D721Med (cell line): ENCODE data around the gene CAPN13.

Experiments
- DNase-seq: peaks from one replicate; pipeline ENCODE4 v3.0.0; 2011; ENCODE audit warnings: low spot score; ENCODE audit not compliant: insufficient read length
- FAIRE-seq: peaks from 2 replicates; lab custom pipeline; 2011; peaks lifted over from hg19 to GRCh38; lab: Jason Lieb, UNC
- TF ChIP-seq, protein P1 (sequence below): IDR thresholded peaks from 2 replicates; pipeline ENCODE4 v1.5.1; 2012; ENCODE audit warnings: mild to moderate bottlenecking, control low read depth; ENCODE audit not compliant: insufficient read depth; ENCODE audit errors: missing control alignments

Gene CAPN13

DNA sequence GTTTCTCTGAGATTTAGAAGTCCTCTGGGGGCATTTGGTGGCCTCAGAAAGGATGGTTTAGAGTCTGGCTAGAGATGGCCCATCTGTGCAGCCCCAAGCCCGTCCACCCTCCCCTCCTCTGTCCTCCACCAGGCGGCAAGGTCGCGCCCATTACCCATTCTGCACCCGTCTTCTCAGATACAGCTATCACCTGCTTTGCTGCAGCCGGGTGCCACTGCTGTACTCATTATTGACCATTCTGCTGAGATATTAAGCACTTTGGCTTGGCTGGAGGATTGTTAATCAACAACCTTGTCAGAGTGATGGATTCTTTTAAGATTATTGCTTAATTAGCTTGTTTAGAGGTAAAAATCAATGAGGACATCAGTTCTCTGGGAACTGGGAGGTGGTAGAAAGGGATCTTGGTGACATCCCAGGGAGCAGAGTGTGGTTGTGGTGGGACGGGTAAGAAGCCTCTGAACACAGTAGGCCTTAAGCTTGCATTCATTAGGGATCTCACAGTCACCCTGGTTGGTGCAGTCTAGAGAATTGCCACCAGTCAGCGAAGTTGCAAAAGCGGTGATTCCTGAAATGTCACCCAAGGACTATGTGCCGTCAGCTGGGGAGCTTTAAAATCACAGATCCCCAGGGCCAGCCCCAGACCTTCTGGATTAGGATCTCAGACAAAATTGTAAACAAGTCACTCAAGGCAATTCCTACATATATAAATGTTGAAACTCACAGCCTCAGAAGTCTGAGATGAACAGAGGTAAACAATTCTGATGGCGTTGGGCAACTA lies 90.9 kb downstream of the CAPN13 start:
- TF ChIP-seq, protein P1, sequence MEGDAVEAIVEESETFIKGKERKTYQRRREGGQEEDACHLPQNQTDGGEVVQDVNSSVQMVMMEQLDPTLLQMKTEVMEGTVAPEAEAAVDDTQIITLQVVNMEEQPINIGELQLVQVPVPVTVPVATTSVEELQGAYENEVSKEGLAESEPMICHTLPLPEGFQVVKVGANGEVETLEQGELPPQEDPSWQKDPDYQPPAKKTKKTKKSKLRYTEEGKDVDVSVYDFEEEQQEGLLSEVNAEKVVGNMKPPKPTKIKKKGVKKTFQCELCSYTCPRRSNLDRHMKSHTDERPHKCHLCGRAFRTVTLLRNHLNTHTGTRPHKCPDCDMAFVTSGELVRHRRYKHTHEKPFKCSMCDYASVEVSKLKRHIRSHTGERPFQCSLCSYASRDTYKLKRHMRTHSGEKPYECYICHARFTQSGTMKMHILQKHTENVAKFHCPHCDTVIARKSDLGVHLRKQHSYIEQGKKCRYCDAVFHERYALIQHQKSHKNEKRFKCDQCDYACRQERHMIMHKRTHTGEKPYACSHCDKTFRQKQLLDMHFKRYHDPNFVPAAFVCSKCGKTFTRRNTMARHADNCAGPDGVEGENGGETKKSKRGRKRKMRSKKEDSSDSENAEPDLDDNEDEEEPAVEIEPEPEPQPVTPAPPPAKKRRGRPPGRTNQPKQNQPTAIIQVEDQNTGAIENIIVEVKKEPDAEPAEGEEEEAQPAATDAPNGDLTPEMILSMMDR = no peak
- no peak for FAIRE-seq
- no peak for DNase-seq

DNA sequence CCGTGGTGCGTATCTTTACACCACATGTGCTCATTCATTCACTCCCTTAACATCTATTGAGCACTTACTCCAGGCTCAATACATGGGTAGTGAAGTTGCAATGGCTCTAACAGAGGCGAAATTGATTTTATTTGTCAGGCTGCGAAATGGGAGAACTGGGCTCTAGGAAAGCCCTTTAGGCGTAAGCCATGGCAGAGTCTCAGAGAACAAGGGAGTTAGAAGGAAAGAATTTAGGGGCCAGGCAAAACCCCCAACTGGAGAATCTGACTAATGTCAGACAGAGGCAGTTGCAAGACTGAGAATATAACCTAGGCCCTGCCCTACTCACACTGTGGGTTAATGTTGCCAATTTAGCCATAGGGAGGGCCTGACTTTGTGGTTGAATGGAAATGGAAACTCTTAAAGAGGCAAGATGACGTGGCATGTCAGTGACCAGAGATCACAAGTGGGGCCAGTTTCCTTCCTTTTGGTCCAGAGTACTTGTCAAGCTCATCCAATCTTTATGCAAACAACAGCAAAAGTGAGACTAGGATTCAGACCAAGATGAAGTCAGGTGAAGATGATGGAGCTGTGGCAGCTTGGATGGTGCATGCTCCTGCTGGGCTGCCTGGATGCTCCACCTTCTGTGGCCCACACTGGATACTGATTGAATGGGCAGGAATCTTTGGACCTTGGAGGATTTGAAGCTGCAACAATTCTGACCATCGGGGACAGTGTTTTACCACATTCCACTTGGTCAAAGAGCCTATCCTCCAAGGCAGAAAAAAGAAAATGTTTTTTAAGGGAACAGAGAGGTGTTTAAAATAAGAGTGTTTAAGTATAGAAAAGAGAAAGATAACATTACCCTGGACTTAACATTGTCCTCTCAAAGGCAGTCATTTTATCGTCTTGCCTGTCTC lies 92.2 kb downstream of the CAPN13 start:
- FAIRE-seq = no peak
- TF ChIP-seq, protein P1 = no peak
- no peak for DNase-seq

DNA sequence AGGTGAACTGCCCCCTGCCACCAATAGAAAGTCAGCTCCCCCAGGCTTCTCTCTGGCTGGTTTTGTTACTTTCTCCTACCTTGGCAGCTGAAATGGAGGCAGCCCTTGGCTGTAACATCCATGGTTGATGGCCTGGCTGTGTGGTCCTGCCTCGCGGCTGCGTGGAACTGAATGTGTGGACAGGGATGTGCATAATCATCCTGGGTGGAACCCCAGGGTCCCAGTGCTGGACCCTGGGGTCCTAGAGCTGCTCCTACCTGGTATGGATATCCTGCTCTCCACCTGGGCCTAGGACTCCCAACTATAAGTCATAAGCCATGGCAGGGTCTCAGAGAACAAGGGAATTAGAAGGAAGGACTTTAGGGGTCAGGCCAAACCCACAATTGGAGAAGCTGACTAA lies 93.5 kb downstream of the CAPN13 start:
- TF ChIP-seq, protein P1 = no peak
- no peak for FAIRE-seq
- no peak for DNase-seq

DNA sequence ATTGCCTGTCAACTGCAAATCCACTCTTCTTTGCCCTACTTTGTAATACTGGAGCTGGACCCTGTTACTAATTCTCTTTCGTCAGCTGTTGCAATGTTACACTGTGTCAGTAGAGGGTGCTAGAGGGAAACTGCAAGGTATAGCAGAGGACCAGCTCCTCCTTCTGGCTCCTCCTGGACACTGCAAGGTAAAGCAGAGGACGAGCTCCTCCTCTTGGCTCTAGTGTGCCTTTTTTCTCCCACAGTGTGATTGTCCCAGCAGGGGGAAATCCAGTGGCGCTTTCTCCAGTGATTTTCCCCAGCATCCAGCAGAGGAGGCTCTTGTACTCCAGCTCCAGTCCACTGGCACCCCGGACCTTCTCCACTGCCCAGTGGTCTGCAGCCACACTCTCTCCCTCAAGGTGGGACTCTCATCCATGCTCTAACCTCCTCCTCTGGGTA lies 95.6 kb downstream of the CAPN13 start:
- TF ChIP-seq, protein P1 = peak; percentile 100
- peak; percentile 89 for FAIRE-seq

DNA sequence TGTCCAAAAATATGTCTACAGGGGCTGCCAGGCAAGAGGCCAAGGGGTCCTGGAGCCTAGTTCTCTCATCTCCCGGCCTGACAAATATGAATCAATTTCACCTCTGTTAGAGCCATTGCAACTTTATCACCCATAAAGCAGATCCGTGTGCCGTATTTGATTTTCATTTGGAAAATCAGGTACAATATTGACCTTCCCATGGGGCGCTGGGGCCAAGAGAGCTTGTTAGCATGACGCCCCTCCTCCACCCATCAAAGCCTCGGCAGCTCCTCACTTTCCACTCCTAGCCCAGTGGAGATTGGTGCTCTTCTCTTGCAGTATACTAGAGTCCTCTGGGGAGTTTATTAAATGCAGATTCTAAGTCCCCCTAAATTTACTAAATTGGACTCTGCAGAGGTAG lies 96.8 kb downstream of the CAPN13 start:
- no peak for DNase-seq
- TF ChIP-seq, protein P1 = no peak
- FAIRE-seq = no peak

More for the DNA sequence above, 95.6 kb downstream of the CAPN13 start:
- peak; percentile 62 for DNase-seq

- FAIRE-seq = no peak
- TF ChIP-seq, protein P1 = no peak
- DNase-seq = no peak
Observed at GRCh38 chr2:30710016-30710415, 97.2 kb downstream of the CAPN13 start.
